Stomach (tissue), 9 donors: ENCODE results near the gene KCNAB2. TPM values are rescaled to one million over a fixed set of nuclear protein-coding genes. Genes with fewer than 3 reads are reported as not detected.

ENCODE experiments used
- DNase-seq, 2 donors: peaks; one replicate each; pipeline versions ENCODE4 v3.0.0 to v3.0.0-alpha.2; 2013 to 2019
- H3K27ac ChIP-seq, 5 donors: fragments of 200-600 bp in 4 of 5; sonication (generic) in 4 of 5; one replicate each; pipeline ENCODE4 v1.5.1; 2013 to 2019; ENCODE audit warnings: mild to moderate bottlenecking in 1 of 5, moderate library complexity in 1 of 5
- H3K27me3 ChIP-seq, 3 donors: fragments of 200-600 bp; sonication (generic); one replicate each; pipeline ENCODE4 v1.5.1; 2017 to 2019; ENCODE audit warnings: mixed run types in 1 of 3
- H3K36me3 ChIP-seq, 4 donors: fragments of 200-600 bp; sonication (generic); 1 replicate in 3 of 4; 2 replicates in 1 of 4; pipeline ENCODE4 v1.5.1; 2016 to 2019
- H3K4me1 ChIP-seq, 4 donors: fragments of 200-600 bp; sonication (generic); one replicate each; pipeline ENCODE4 v1.5.1; 2016 to 2019
- H3K4me3 ChIP-seq, 4 donors: fragments of 200-600 bp; sonication (generic) in 3 of 4; one replicate each; pipeline ENCODE4 v1.5.1; 2016 to 2019; ENCODE audit warnings: mild to moderate bottlenecking in 1 of 4
- H3K9me3 ChIP-seq, 4 donors: fragments of 200-600 bp; sonication (generic); one replicate each; pipeline ENCODE4 v1.5.1; 2016 to 2019
- EP300 ChIP-seq: sonication (generic); formaldehyde crosslinking; IDR thresholded peaks from one replicate; pipeline ENCODE4 v1.6.1; 2017; ENCODE audit warnings: antibody characterized with exemption
- POLR2A ChIP-seq, 4 donors: fragments of 450-650 bp; IDR thresholded peaks; one replicate each; pipeline ENCODE4 v1.6.1; 2016; ENCODE audit warnings: antibody characterized with exemption in 4 of 4, control low read depth in 2 of 4, mild to moderate bottlenecking in 1 of 4, moderate library complexity in 1 of 4
- POLR2AphosphoS5 ChIP-seq, 3 donors: sonication (generic); formaldehyde crosslinking; IDR thresholded peaks; one replicate each; pipeline ENCODE4 v1.6.1; 2016; ENCODE audit warnings: antibody characterized with exemption in 3 of 3
- whole genome bisulfite sequencing, 5 donors: extraction: QIAGEN DNeasy Blood & Tissue Kit in 3 of 5; methylation state at CpG; one replicate each; pipeline versions ENCODE4 v1.1.5 to v1.1.7; 2013 to 2018; 5-methylcytosine and 5-hydroxymethylcytosine counted together
- intact Hi-C: fragments of 100-400 bp; cut with DNase I; formaldehyde crosslinking; loops from one replicate; pipeline ENCODE4 v1.15.1; 2023; ENCODE audit warnings: low total_unique reads
- polyA plus RNA-seq, 3 donors: library from polyadenylated mRNA; stranded (reverse); fragments of 200-250 nt; gene quantifications; one replicate each; pipeline ENCODE4 v1.2.3, GENCODE V29; 2013
- total RNA-seq, 5 donors: library from RNA; depleted of rRNA; stranded (reverse); fragments of >200 nt; gene quantifications; one replicate each; pipeline versions ENCODE4 v1.1.0 to v1.2.3, GENCODE V29; 2014 to 2016
- TF ChIP-seq, protein P1 (sequence below), 7 experiments: fragments of 450-650 bp in 4 of 7; fragments of 200-600 bp in 3 of 7; sonication (generic) in 3 of 7; IDR thresholded peaks; one replicate each; pipeline ENCODE4 v1.5.1; 2016 to 2019; ENCODE audit warnings: antibody characterized with exemption in 7 of 7, control low read depth in 2 of 7, mild to moderate bottlenecking in 1 of 7
- donor health status: healthy with polysubstance abuse.
- donor health status: Bipolar disorder and iron deficiency.
- donor health status: healthy.

The KCNAB2 gene
- total and polyA plus RNA-seq, 8 donors = 0.29 to 39.1 (median 3.3) TPM

DNA sequence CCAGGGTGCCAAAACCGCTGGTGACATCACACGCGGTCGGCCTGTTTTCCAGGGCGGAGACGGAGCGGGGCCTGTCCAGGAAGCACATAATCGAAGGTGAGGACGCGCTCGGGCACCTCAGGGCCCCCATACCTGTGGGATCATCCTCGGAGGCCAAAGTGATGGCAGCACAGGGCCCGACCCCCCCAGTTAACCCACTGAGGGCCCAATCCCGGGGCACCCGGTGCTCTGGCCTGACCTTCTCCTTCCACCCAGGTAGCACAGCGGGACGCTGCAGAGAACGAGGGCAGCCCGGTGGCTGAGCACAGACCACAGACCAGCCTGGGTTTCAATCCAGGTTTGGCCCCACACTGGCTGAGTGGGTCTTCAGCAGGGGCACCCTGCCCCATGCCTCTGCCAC lies 43.3 kb downstream of the KCNAB2 start:
- Histone ChIP-seq H3K4me3 (no peak overlapping the region), H3K9me3 (no peaks in the 10 kb centered on the region), H3K4me1 (peaks cover 0 to 3% (median 1%) of the 10 kb centered on the region in 4 donors), H3K27ac (no peak overlapping the region), H3K36me3 (peaks cover 0 to 7% (median 0%) of the 10 kb centered on the region in 4 donors), H3K27me3 (no peaks in the 10 kb centered on the region)
- intact Hi-C loops = no loop called here
- DNase-seq = no peak
- TF ChIP-seq, protein P1, sequence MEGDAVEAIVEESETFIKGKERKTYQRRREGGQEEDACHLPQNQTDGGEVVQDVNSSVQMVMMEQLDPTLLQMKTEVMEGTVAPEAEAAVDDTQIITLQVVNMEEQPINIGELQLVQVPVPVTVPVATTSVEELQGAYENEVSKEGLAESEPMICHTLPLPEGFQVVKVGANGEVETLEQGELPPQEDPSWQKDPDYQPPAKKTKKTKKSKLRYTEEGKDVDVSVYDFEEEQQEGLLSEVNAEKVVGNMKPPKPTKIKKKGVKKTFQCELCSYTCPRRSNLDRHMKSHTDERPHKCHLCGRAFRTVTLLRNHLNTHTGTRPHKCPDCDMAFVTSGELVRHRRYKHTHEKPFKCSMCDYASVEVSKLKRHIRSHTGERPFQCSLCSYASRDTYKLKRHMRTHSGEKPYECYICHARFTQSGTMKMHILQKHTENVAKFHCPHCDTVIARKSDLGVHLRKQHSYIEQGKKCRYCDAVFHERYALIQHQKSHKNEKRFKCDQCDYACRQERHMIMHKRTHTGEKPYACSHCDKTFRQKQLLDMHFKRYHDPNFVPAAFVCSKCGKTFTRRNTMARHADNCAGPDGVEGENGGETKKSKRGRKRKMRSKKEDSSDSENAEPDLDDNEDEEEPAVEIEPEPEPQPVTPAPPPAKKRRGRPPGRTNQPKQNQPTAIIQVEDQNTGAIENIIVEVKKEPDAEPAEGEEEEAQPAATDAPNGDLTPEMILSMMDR (IDR thresholded peaks at IDR 0.05) = no peak
- no peak for TF ChIP-seq POLR2AphosphoS5 (IDR thresholded peaks at IDR 0.05)
- no peak for TF ChIP-seq EP300
- no peak for TF ChIP-seq POLR2A (IDR thresholded peaks at IDR 0.05)
- WGBS, 5 donors = 79 to 88% (median 83%) methylated on average over 12 to 19 of the region's 19 CpGs

DNA sequence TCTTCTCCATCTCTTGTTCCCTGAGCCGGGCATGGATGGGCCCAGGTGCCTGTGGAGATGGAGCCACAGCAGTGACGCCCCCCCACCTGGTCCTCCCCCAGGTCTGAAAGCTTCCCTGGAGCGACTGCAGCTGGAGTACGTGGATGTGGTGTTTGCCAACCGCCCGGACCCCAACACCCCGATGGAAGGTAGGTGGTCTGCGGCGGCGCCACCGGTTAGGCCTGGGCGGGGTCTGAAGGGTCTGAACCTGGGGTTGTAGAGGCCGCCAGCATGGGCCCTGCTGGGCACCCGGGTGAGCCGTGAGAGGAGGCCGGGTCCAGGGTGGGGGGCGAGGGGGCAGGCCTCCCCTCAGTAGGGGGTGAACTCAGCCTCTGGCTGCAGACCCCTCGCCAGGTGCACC lies 44.6 kb downstream of the KCNAB2 start:
- intact Hi-C loops = no loop called here
- H3K36me3 ChIP-seq = peaks cover 0 to 20% (median 3%) of the 10 kb centered on the region in 4 donors
- H3K4me1 ChIP-seq = no peaks in the 10 kb centered on the region
- H3K27ac ChIP-seq = no peak overlapping the region
- no peak overlapping the region for H3K4me3 ChIP-seq
- no peak for DNase-seq
- TF ChIP-seq POLR2AphosphoS5 (IDR thresholded peaks at IDR 0.05) (no peak), EP300 (no peak), POLR2A (IDR thresholded peaks at IDR 0.05) (no peak)
- TF ChIP-seq, protein P1 (IDR thresholded peaks at IDR 0.05) = no peak
- no peaks in the 10 kb centered on the region for H3K9me3 ChIP-seq
- WGBS, 5 donors = 80 to 91% (median 88%) methylated on average over 15 to 18 of the region's 18 CpGs
- peaks cover 0 to 2% (median 0%) of the 10 kb centered on the region in 3 donors for H3K27me3 ChIP-seq

DNA sequence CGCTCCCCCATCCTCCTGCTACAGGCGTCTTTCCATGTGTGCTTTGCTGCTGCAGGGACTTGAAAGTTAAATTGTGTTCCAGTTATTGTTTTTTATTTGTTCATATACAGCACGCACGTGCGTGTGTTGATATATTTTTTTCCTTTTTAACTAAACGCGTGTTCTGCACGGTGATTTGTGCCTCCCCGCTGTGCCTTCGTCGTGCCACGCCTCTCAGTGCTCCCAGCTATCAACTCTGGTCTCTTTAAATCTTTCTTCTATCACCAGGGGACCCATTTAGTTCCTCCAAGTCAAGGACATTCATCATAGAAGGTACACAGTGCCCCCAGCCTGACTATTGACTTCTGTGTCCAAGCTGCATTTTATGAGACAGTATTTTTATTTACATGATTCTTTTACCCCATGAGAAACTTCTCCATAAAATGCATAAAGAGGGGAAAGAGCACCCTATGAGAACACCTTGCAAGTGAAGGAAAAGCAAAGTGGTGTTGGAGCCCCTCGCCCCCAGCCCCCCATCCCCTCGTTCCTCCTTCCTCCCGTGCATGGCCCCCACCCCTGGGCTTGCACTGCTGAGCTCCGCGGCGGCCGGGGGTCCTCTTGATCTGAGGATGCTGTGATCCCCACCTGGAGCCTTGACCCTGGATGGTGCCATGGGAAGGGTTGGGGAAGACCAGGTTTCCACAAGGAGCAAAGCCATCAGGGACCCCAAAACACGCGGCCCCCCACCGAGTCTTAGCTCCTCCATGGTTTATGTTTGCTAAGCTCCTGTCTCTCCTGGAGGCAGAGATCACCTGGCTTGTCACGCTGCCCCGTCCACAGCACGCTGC lies 45.5 kb downstream of the KCNAB2 start:
- 65 to 75% (median 74%) methylated on average over 25 of the region's 25 CpGs for WGBS, 5 donors
- intact Hi-C loops = no loop called here
- peaks cover 0 to 5% (median 0%) of the 10 kb centered on the region in 3 donors for H3K27me3 ChIP-seq
- H3K27ac ChIP-seq = no peak overlapping the region
- H3K4me3 ChIP-seq = no peak overlapping the region
- no peaks in the 10 kb centered on the region for H3K4me1 ChIP-seq
- no peak for DNase-seq
- peaks cover 0 to 21% (median 3%) of the 10 kb centered on the region in 4 donors for H3K36me3 ChIP-seq
- TF ChIP-seq POLR2AphosphoS5 (IDR thresholded peaks at IDR 0.05) = no peak
- TF ChIP-seq, protein P1 (IDR thresholded peaks at IDR 0.05) = no peak
- no peak for TF ChIP-seq EP300
- TF ChIP-seq POLR2A (IDR thresholded peaks at IDR 0.05) = no peak
- no peaks in the 10 kb centered on the region for H3K9me3 ChIP-seq

DNA sequence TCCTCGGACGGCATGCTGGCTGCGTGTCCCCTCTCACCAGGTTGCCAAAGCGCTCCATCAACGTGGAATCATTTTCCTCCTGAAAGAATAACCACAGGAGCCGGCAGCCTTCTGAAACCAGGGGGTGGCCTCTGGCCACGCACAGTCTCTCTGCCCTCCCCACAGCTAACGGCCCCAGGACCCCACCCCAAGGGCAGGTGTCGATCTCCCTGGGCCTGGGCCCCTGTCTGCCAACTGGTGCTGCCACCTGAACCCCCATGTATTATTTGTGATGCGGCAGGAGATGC lies 46.1 kb downstream of the KCNAB2 start:
- intact Hi-C loops = no loop called here
- no peak for TF ChIP-seq POLR2A (IDR thresholded peaks at IDR 0.05)
- TF ChIP-seq EP300 = no peak
- TF ChIP-seq, protein P1 (IDR thresholded peaks at IDR 0.05) = no peak
- no peak for TF ChIP-seq POLR2AphosphoS5 (IDR thresholded peaks at IDR 0.05)
- peaks cover 0 to 26% (median 3%) of the 10 kb centered on the region in 4 donors for H3K36me3 ChIP-seq

More for the DNA sequence above, 46.1 kb downstream of the KCNAB2 start:
- 70 to 89% (median 79%) methylated on average over 4 to 10 of the region's 10 CpGs for WGBS, 5 donors
- no peaks in the 10 kb centered on the region for H3K4me1 ChIP-seq
- DNase-seq = no peak
- H3K9me3 ChIP-seq = no peaks in the 10 kb centered on the region
- H3K27ac ChIP-seq = no peak overlapping the region
- H3K27me3 ChIP-seq = peaks cover 0 to 5% (median 0%) of the 10 kb centered on the region in 3 donors
- H3K4me3 ChIP-seq = no peak overlapping the region
